Activated B cell treated with CpG ODN at 0.5 μM for 24 hours (primary cell): ENCODE measurements around the gene MYO1H. TPM values are rescaled to one million over a fixed set of nuclear protein-coding genes. Genes with fewer than 3 reads are reported as not detected.

Experiments used
- ATAC-seq: fragments of 200-7000 bp; cut with Tn5 transposase; one replicate; pipeline ENCODE4 v1.10.0; 2021; ENCODE audit warnings: low read depth, mild to moderate bottlenecking, moderate library complexity
- CTCF ChIA-PET: fragments of 350-600 bp; sonication (Branson Sonifier 250); formaldehyde crosslinking; loops from one replicate; lab custom pipeline; 2021; ENCODE audit warnings: antibody characterized with exemption; lab: Charles Lee
- POLR2A ChIA-PET: fragments of 350-600 bp; sonication (Branson Sonifier 250); formaldehyde crosslinking; loops from one replicate; lab custom pipeline; 2021; ENCODE audit warnings: antibody characterized with exemption; lab: Charles Lee
- DNase-seq: peaks from one replicate; pipeline ENCODE4 v3.0.0; 2022
- H3K27ac Mint-ChIP-seq: one replicate; pipeline ENCODE4 v1.8.0; 2020; ENCODE audit warnings: mixed read lengths
- H3K27me3 Mint-ChIP-seq: one replicate; pipeline ENCODE4 v1.8.0; 2021; ENCODE audit warnings: mixed read lengths
- H3K36me3 Mint-ChIP-seq: one replicate; pipeline ENCODE4 v1.8.0; 2021; ENCODE audit warnings: low read depth, mixed read lengths
- H3K4me1 Mint-ChIP-seq: one replicate; pipeline ENCODE4 v1.8.0; 2021; ENCODE audit warnings: mixed read lengths
- H3K4me3 Mint-ChIP-seq: one replicate; pipeline ENCODE4 v1.8.0; 2020; ENCODE audit warnings: mild to moderate bottlenecking, mixed read lengths
- H3K9me3 Mint-ChIP-seq: one replicate; pipeline ENCODE4 v1.8.0; 2020; ENCODE audit warnings: mixed read lengths
- intact Hi-C: fragments of 100-400 bp; cut with micrococcal nuclease; formaldehyde crosslinking; loops from one replicate; pipeline ENCODE4 v1.15.1; 2024
- total RNA-seq: library from RNA; stranded (reverse); gene quantifications from 2 replicates; pipeline ENCODE4 v1.2.3, GENCODE V29; 2022
- TF ChIP-seq, protein P1 (sequence below): fragments of 200-600 bp; IDR thresholded peaks from one replicate; pipeline ENCODE4 v1.8.0; 2022; ENCODE audit warnings: antibody characterized with exemption, mild to moderate bottlenecking

Gene MYO1H
- total RNA-seq, 1 donor from 2014 or later: not detected

DNA sequence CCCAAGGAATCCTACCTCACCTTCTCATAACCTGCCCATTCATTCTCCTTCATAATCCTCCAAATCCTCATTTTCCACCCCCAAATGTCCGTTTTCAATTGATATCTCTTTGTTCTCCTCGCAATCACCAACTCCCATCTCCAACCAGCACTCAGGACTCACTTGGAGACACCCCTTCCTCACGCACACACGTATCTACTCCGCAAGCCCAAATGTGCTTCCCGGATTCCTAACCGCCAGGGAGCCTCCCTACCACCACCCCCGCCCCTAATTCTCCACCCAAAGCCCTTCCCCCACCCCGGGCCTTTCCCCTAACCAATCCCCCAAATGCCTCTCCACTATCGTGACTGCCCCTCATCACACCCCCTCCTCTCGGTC lies 129.1 kb downstream of the MYO1H start:
- CTCF ChIA-PET: interaction anchor here (0.7 kb wide), 1 partner anchor 328 kb away, joined by 3 read pairs; no protein-coding TSS in a partner anchor

DNA sequence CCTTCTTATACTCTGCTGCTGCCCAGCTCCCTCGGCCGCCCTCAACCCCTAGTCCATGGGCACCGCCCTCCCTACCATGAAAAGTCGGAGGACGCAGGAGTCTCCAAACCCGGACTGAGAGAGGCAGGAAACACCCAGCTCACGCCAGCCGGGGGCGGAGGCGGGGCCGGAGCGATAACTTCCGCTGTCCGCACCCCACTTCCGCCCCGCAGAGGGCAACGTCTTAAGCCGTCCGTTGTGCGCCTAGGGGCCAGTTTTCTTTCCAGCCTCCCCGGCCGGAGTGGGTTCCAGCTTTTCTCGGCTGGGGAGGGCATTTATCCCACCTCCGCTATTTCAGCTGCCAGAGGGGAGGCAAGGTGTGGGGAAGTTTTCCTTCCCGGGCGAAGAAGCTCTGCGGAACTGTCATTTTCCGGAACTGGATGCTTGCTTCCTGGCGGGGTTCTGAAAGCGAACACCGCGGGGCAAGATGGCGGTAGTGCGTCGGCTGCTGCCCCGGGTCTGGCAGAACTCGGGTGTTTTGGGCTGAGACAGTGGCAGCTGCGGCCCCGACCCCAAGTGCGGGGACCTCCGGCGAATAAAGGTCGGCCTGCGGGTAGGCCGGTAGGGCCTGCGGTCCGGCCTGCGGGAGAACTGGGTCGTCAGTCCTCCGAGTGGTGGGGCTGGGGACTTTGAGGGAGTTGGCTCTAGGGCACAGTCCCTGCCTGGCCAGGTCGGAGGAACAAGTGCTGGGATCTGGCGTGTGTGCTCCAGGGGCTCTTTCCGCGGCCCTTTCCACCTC lies 129.7 kb downstream of the MYO1H start, which contains the start of the genes KCTD10 and UBE3B:
TSS of gene KCTD10 (minus strand) at position 116 of the 778 bp plus-strand sequence. CDS start at position 78, 38 bp downstream.
TSS of gene UBE3B (plus strand) at position 450 of the 778 bp plus-strand sequence. CDS start 5,918 bp downstream, outside the sequence.
- intact Hi-C loops: loop anchor here (1.0 to 5.0 kb wide), 5 partner anchors 96 to 571 kb away; partner anchors contain the start of genes C12orf76, FAM222A, GLTP and MMAB
- Mint-ChIP-seq H3K36me3 (peaks cover 10% of the 10 kb centered on the region), H3K4me1 (peaks cover 38% of the 10 kb centered on the region), H3K9me3 (no peaks in the 10 kb centered on the region), H3K27ac (peak within 1 kb of the TSS; percentile 98), H3K27me3 (no peaks in the 10 kb centered on the region), H3K4me3 (peak within 1 kb of the TSS; percentile 99)
- peak; percentile 84 for DNase-seq
- peak; percentile 94 for ATAC-seq
- ChIA-PET CTCF (interaction anchor here (0.7 kb wide), 1 partner anchor 327 kb away, joined by 3 read pairs; no protein-coding TSS in a partner anchor), POLR2A (interaction anchor here (0.6 to 1.3 kb wide), 5 partner anchors 49 to 1025 kb away, joined by 3 to 5 read pairs (median 3); partner anchors contain the start of genes MMAB, MVK and RAD9B)
- TF ChIP-seq, protein P1, sequence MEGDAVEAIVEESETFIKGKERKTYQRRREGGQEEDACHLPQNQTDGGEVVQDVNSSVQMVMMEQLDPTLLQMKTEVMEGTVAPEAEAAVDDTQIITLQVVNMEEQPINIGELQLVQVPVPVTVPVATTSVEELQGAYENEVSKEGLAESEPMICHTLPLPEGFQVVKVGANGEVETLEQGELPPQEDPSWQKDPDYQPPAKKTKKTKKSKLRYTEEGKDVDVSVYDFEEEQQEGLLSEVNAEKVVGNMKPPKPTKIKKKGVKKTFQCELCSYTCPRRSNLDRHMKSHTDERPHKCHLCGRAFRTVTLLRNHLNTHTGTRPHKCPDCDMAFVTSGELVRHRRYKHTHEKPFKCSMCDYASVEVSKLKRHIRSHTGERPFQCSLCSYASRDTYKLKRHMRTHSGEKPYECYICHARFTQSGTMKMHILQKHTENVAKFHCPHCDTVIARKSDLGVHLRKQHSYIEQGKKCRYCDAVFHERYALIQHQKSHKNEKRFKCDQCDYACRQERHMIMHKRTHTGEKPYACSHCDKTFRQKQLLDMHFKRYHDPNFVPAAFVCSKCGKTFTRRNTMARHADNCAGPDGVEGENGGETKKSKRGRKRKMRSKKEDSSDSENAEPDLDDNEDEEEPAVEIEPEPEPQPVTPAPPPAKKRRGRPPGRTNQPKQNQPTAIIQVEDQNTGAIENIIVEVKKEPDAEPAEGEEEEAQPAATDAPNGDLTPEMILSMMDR: no peak

More for the DNA sequence above, 129.1 kb downstream of the MYO1H start:
- Mint-ChIP-seq H3K9me3 (no peaks in the 10 kb centered on the region), H3K27ac (peak overlapping the region; percentile 98), H3K27me3 (no peaks in the 10 kb centered on the region), H3K4me3 (peak overlapping the region; percentile 99), H3K4me1 (peaks cover 38% of the 10 kb centered on the region), H3K36me3 (peaks cover 10% of the 10 kb centered on the region)
- POLR2A ChIA-PET: interaction anchor here (0.6 to 1.3 kb wide), 5 partner anchors 49 to 1025 kb away, joined by 3 to 5 read pairs (median 3); partner anchors contain the start of genes MMAB, MVK and RAD9B
- ATAC-seq (no peak), DNase-seq (no peak)
- intact Hi-C loops: loop anchor here (1.0 to 5.0 kb wide), 5 partner anchors 97 to 572 kb away; partner anchors contain the start of genes C12orf76, FAM222A, GLTP and MMAB
- TF ChIP-seq, protein P1: no peak

DNA sequence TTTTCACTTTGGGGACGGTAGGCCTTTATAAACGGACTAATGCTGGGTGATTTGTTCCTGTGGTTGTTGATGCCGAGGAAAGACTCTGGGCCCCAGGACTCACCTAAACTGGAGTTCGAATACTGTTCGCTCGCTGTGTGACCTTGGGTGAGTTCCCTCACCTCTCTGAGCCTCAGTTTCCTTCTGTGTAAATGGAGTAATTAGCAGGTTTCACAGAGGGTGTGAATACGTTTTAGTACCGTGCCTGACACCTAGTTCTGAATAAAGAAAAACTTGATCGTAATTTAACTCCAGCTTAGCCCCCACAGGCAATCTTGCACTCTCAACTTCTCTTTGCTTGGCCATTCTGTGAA lies 130.2 kb downstream of the MYO1H start:
- TF ChIP-seq, protein P1: no peak
- peaks cover 11% of the 10 kb centered on the region for H3K36me3 Mint-ChIP-seq
- H3K27ac Mint-ChIP-seq: peak overlapping the region; percentile 98
- H3K27me3 Mint-ChIP-seq: no peaks in the 10 kb centered on the region
- H3K4me3 Mint-ChIP-seq: peak overlapping the region; percentile 99
- H3K4me1 Mint-ChIP-seq: peaks cover 38% of the 10 kb centered on the region
- no peak for ATAC-seq
- H3K9me3 Mint-ChIP-seq: no peaks in the 10 kb centered on the region
- ChIA-PET CTCF (no interaction called here), POLR2A (interaction anchor here (0.5 to 1.3 kb wide), 3 partner anchors 50 to 1024 kb away, joined by 3 to 7 read pairs (median 3); partner anchors contain the start of gene RAD9B)
- no peak for DNase-seq
- intact Hi-C loops: loop anchor here (1.0 to 5.0 kb wide), 5 partner anchors 95 to 570 kb away; partner anchors contain the start of genes C12orf76, FAM222A, GLTP and MMAB

DNA sequence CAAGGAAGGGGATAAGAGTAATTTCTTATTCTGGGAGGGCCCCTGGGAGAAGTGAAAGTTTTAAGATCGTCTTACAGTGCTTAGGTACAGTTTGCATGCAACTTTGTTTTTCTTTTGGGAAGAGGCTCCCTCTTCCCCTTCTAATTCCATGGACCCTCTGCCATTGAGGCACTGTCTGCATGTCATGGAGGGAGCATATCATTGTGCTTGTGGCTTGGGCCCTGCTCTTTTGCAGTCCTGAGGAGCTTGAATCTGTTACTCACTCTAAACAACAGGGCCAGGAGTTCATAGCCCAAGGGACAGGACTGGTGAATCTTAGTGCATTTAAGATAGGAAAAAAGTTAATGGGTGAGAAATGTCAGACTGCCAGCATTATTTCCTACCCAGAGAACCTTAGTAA lies 132.1 kb downstream of the MYO1H start:
- TF ChIP-seq, protein P1: no peak
- H3K27ac Mint-ChIP-seq: no peak overlapping the region
- no peak overlapping the region for H3K4me3 Mint-ChIP-seq
- H3K27me3 Mint-ChIP-seq: no peaks in the 10 kb centered on the region
- ChIA-PET CTCF (no interaction called here), POLR2A (no interaction called here)
- DNase-seq: no peak
- peaks cover 29% of the 10 kb centered on the region for H3K36me3 Mint-ChIP-seq
- no peak for ATAC-seq
- peaks cover 38% of the 10 kb centered on the region for H3K4me1 Mint-ChIP-seq
- intact Hi-C loops: loop anchor here (5.0 kb wide), 1 partner anchor 427 kb away; the partner anchor contains the start of gene USP30
- no peaks in the 10 kb centered on the region for H3K9me3 Mint-ChIP-seq
